H9 (cell line): Measurements from ENCODE around the gene TM6SF1. TPM values are rescaled to one million over a fixed set of nuclear protein-coding genes. Genes with fewer than 3 reads are reported as not detected.
"Not testable (repeated sequence)": the region's sequence is repeated elsewhere in the genome, so short reads cannot be mapped to it uniquely, and the experiment has no call there.

Source experiments
- DNase-seq: peaks from one replicate; pipeline ENCODE4 v3.0.0-alpha.2; 2017
- H2AFZ ChIP-seq: one replicate; pipeline ENCODE4 v1.6.1; 2013; ENCODE audit warnings: mild to moderate bottlenecking, low read length, control low read depth, moderate library complexity
- H2AK5ac ChIP-seq: 2 replicates; pipeline ENCODE4 v1.6.1; 2013; ENCODE audit warnings: low read length, control low read depth, mixed read lengths; ENCODE audit not compliant: insufficient read length
- H2BK120ac ChIP-seq: one replicate; pipeline ENCODE4 v1.6.1; 2013; ENCODE audit warnings: low read depth, mild to moderate bottlenecking, low read length, control low read depth, inconsistent platforms; ENCODE audit not compliant: poor library complexity, severe bottlenecking
- H2BK12ac ChIP-seq: 2 replicates; pipeline ENCODE4 v1.6.1; 2013; ENCODE audit warnings: low read length, control low read depth, mixed read lengths, low read depth; ENCODE audit not compliant: insufficient read length
- H2BK15ac ChIP-seq: 2 replicates; pipeline ENCODE4 v1.6.1; 2013; ENCODE audit warnings: low read depth, low read length, control low read depth
- H2BK20ac ChIP-seq: one replicate; pipeline ENCODE4 v1.6.1; 2013; ENCODE audit warnings: low read depth, mild to moderate bottlenecking, low read length, control low read depth, inconsistent platforms; ENCODE audit not compliant: poor library complexity, severe bottlenecking
- H2BK5ac ChIP-seq: 2 replicates; pipeline ENCODE4 v1.6.1; 2013; ENCODE audit warnings: low read length, control low read depth, mixed read lengths; ENCODE audit not compliant: insufficient read length
- H3K14ac ChIP-seq: 2 replicates; pipeline ENCODE4 v1.6.1; 2013; ENCODE audit warnings: low read length, control low read depth; ENCODE audit not compliant: insufficient read depth
- H3K18ac ChIP-seq: 2 replicates; pipeline ENCODE4 v1.6.1; 2013; ENCODE audit warnings: low read depth, mild to moderate bottlenecking, mixed read lengths, low read length, control low read depth; ENCODE audit not compliant: insufficient read length
- H3K23ac ChIP-seq: 2 replicates; pipeline ENCODE4 v1.6.1; 2013; ENCODE audit warnings: low read length, control low read depth, mixed read lengths, low read depth; ENCODE audit not compliant: insufficient read length
- H3K23me2 ChIP-seq: 2 replicates; pipeline ENCODE4 v1.6.1; 2013; ENCODE audit warnings: low read depth, mild to moderate bottlenecking, mixed read lengths, low read length, control low read depth; ENCODE audit not compliant: insufficient read length, poor library complexity, severe bottlenecking
- H3K27ac ChIP-seq: 2 replicates; pipeline ENCODE4 v1.5.1; 2013; ENCODE audit warnings: low read length, control low read depth, mixed read lengths, low read depth; ENCODE audit not compliant: insufficient read length
- H3K27me3 ChIP-seq: 2 replicates; pipeline ENCODE4 v1.6.1; 2013; ENCODE audit warnings: low read length, control low read depth, inconsistent platforms; ENCODE audit not compliant: insufficient read depth
- H3K4ac ChIP-seq: 2 replicates; pipeline ENCODE4 v1.6.1; 2013; ENCODE audit warnings: low read depth, mild to moderate bottlenecking, control low read depth, inconsistent platforms, low read length, moderate library complexity
- H3K4me1 ChIP-seq: 2 replicates; pipeline ENCODE4 v1.6.1; 2013; ENCODE audit warnings: low read length, control low read depth, inconsistent platforms; ENCODE audit not compliant: insufficient read depth
- H3K4me2 ChIP-seq: 2 replicates; pipeline ENCODE4 v1.6.1; 2013; ENCODE audit warnings: low read length, control low read depth, mixed read lengths; ENCODE audit not compliant: insufficient read length, insufficient read depth
- H3K56ac ChIP-seq: 2 replicates; pipeline ENCODE4 v1.6.1; 2013; ENCODE audit warnings: low read depth, mild to moderate bottlenecking, mixed read lengths, low read length, control low read depth; ENCODE audit not compliant: insufficient read length
- H3K79me1 ChIP-seq: 2 replicates; pipeline ENCODE4 v1.6.1; 2013; ENCODE audit warnings: low read depth, mild to moderate bottlenecking, moderate library complexity, low read length, control low read depth, inconsistent platforms; ENCODE audit not compliant: insufficient read depth, poor library complexity, severe bottlenecking
- H3K79me2 ChIP-seq: 2 replicates; pipeline ENCODE4 v1.6.1; 2013; ENCODE audit warnings: low read length, control low read depth, inconsistent platforms; ENCODE audit not compliant: insufficient read depth
- H3K9ac ChIP-seq: 2 replicates; pipeline ENCODE4 v1.6.1; 2013; ENCODE audit warnings: low read length, control low read depth, mixed read lengths; ENCODE audit not compliant: insufficient read length; ENCODE audit errors: extremely low read depth
- H3K9me3 ChIP-seq: one replicate; pipeline ENCODE4 v1.6.1; 2013; ENCODE audit warnings: low read depth, low read length, inconsistent platforms; ENCODE audit not compliant: control insufficient read depth
- H3T11ph ChIP-seq: one replicate; pipeline ENCODE4 v1.6.1; 2013; ENCODE audit warnings: mild to moderate bottlenecking, low read length, control low read depth, inconsistent platforms
- H4K20me1 ChIP-seq: one replicate; pipeline ENCODE4 v1.6.1; 2013; ENCODE audit not compliant: control insufficient read depth, insufficient read length, insufficient read depth
- H4K5ac ChIP-seq: 2 replicates; pipeline ENCODE4 v1.6.1; 2013; ENCODE audit warnings: low read depth, mild to moderate bottlenecking, mixed read lengths, low read length, control low read depth; ENCODE audit not compliant: insufficient read length
- H4K8ac ChIP-seq: replicated peaks from 2 replicates; pipeline ENCODE4 v1.6.1; 2013; ENCODE audit warnings: low read length, control low read depth, mixed read lengths, low read depth; ENCODE audit not compliant: insufficient read length
- H4K91ac ChIP-seq: 2 replicates; pipeline ENCODE4 v1.6.1; 2013; ENCODE audit warnings: low read depth, mild to moderate bottlenecking, moderate library complexity, mixed read lengths, low read length, control low read depth; ENCODE audit not compliant: insufficient read length
- H3K27ac Mint-ChIP-seq, 3 experiments: 2 replicates in 2 of 3; 3 replicates in 1 of 3; pipeline ENCODE4 v1.8.0; 2020 to 2021; ENCODE audit warnings: mixed read lengths in 3 of 3, mild to moderate bottlenecking in 1 of 3, moderate library complexity in 1 of 3
- H3K27me3 Mint-ChIP-seq: 2 replicates; pipeline ENCODE4 v1.8.0; 2021; ENCODE audit warnings: low read depth, mild to moderate bottlenecking, moderate library complexity, mixed read lengths
- H3K36me3 Mint-ChIP-seq, 3 experiments: 2 replicates in 2 of 3; 3 replicates in 1 of 3; pipeline ENCODE4 v1.8.0; 2020 to 2021; ENCODE audit warnings: low read depth in 3 of 3, mixed read lengths in 3 of 3; ENCODE audit not compliant: insufficient read depth in 1 of 3
- H3K4me1 Mint-ChIP-seq, 2 experiments: 2 replicates each; pipeline ENCODE4 v1.8.0; 2020; ENCODE audit warnings: mixed read lengths in 2 of 2
- H3K4me3 Mint-ChIP-seq, 2 experiments: 2 replicates in 1 of 2; 3 replicates in 1 of 2; pipeline ENCODE4 v1.8.0; 2020 to 2021; ENCODE audit warnings: mild to moderate bottlenecking in 2 of 2, mixed read lengths in 2 of 2, moderate library complexity in 1 of 2
- H3K9me3 Mint-ChIP-seq, 2 experiments: 2 replicates in 1 of 2; 3 replicates in 1 of 2; pipeline ENCODE4 v1.8.0; 2020; ENCODE audit warnings: mild to moderate bottlenecking in 2 of 2, mixed read lengths in 2 of 2, moderate library complexity in 1 of 2
- CTCF ChIP-seq: fragments of 200-600 bp; sonication (generic); conservative IDR thresholded peaks from 3 replicates; pipeline ENCODE4 v1.8.0; 2021; ENCODE audit warnings: antibody characterized with exemption, mild to moderate bottlenecking
- WGBS: extraction: QIAGEN DNeasy Blood & Tissue Kit; methylation state at CpG from one replicate; pipeline ENCODE4 v1.1.7; 2013; ENCODE audit warnings: missing lambda C conversion rate, low lambda C conversion rate, mixed read lengths; ENCODE audit not compliant: insufficient read length; ENCODE audit errors: extremely low coverage; 5-methylcytosine and 5-hydroxymethylcytosine counted together
- total RNA-seq: library from RNA; stranded (reverse); gene quantifications from 2 replicates; pipeline ENCODE4 v1.2.1, GENCODE V29; 2021

Gene TM6SF1
- total RNA-seq, 1 experiment from 2014 or later: 0.96 TPM

GRCh38 chr15:83166830-83167229 lies 59.4 kb downstream of the TM6SF1 start:
- no peak overlapping the region for H2BK5ac ChIP-seq
- peaks cover 0 to 7% of the 10 kb centered on the region in 2 experiments; a peak in 2 of 5 replicates for H3K9me3 Mint-ChIP-seq

GRCh38 chr15:83169576-83169975 lies 62.1 kb downstream of the TM6SF1 start:
- not testable (repeated sequence) for H4K91ac ChIP-seq, H4K8ac ChIP-seq, H2BK5ac ChIP-seq, H3K18ac ChIP-seq, H3K14ac ChIP-seq, H2BK12ac ChIP-seq, H4K5ac ChIP-seq, H3K9ac ChIP-seq, H3K23ac ChIP-seq, H2AK5ac ChIP-seq, H3K23me2 ChIP-seq, H3K9me3 Mint-ChIP-seq, H3K4me3 Mint-ChIP-seq, H3K4me1 ChIP-seq, H3K27ac ChIP-seq, H3K27me3 Mint-ChIP-seq, H2AFZ ChIP-seq, H3K9me3 ChIP-seq, H3K4ac ChIP-seq, H3K27me3 ChIP-seq, H2BK20ac ChIP-seq, H4K20me1 ChIP-seq, DNase-seq, H2BK120ac ChIP-seq, H2BK15ac ChIP-seq, H3K79me1 ChIP-seq, H3K4me2 ChIP-seq, H3K56ac ChIP-seq, H3T11ph ChIP-seq
- H3K79me2 ChIP-seq: peaks cover 15% of the 10 kb centered on the region; the same call in 1 of the 2 replicates
- Mint-ChIP-seq H3K4me1 (peaks cover 33 to 46% of the 10 kb centered on the region in 2 experiments), H3K36me3 (peaks cover 4 to 13% (median 8%) of the 10 kb centered on the region in 3 experiments; a peak in 6 of 7 replicates), H3K27ac (0 out of 7 replicates have a peak overlapping the region, but pooled peaks of 1 of the 3 experiments have one; percentile 1)
- WGBS: no CpG with 5 or more reads among the region's 5 CpGs

More at GRCh38 chr15:83166830-83167229, 59.4 kb downstream of the TM6SF1 start:
- H3K79me1 ChIP-seq: peaks cover 3% of the 10 kb centered on the region
- H3K56ac ChIP-seq: no peak overlapping the region
- no peak overlapping the region for H4K8ac ChIP-seq
- Mint-ChIP-seq H3K27me3 (no peaks in the 10 kb centered on the region), H3K27ac (peak overlapping the region in 1 of 3 experiments; percentile 79; a peak in 1 of 7 replicates), H3K36me3 (peaks cover 6 to 18% (median 9%) of the 10 kb centered on the region in 3 experiments; a peak in 6 of 7 replicates), H3K4me3 (no peak overlapping the region), H3K4me1 (peaks cover 33 to 46% of the 10 kb centered on the region in 2 experiments)
- H2BK20ac ChIP-seq: no peak overlapping the region
- H3K27me3 ChIP-seq: no peaks in the 10 kb centered on the region
- H4K91ac ChIP-seq: no peak overlapping the region
- no peak overlapping the region for H3K14ac ChIP-seq
- H2AK5ac ChIP-seq: no peak overlapping the region
- no peak for DNase-seq
- H3K23me2 ChIP-seq: no peaks in the 10 kb centered on the region
- H3K4ac ChIP-seq: no peak overlapping the region
- no peaks in the 10 kb centered on the region for H4K20me1 ChIP-seq
- WGBS: no CpG with 5 or more reads among the region's 2 CpGs
- H3K23ac ChIP-seq: no peak overlapping the region
- H2BK12ac ChIP-seq: no peak overlapping the region
- H3K27ac ChIP-seq: no peak overlapping the region
- H3K4me2 ChIP-seq: no peak overlapping the region
- no peaks in the 10 kb centered on the region for H3K9me3 ChIP-seq
- no peak overlapping the region for H2BK15ac ChIP-seq
- no peak overlapping the region for H4K5ac ChIP-seq
- H2BK120ac ChIP-seq: no peak overlapping the region
- H3K18ac ChIP-seq: no peak overlapping the region
- H3K79me2 ChIP-seq: peaks cover 15% of the 10 kb centered on the region; the same call in 1 of the 2 replicates
- no peak overlapping the region for H2AFZ ChIP-seq
- TF ChIP-seq CTCF: no peak
- H3K4me1 ChIP-seq: peaks cover 4% of the 10 kb centered on the region; the same call in 1 of the 2 replicates
- H3K9ac ChIP-seq: no peak overlapping the region
- H3T11ph ChIP-seq: no peak overlapping the region
